HG03175 (cell line): Measurements from ENCODE around the gene PEX19.

Source experiments
- ATAC-seq: cut with Tn5 transposase; IDR thresholded peaks from one replicate; pipeline ENCODE4 v1.9.1; 2021; ENCODE audit warnings: mild to moderate bottlenecking, moderate library complexity; ENCODE audit not compliant: unreplicated experiment

The PEX19 gene

DNA sequence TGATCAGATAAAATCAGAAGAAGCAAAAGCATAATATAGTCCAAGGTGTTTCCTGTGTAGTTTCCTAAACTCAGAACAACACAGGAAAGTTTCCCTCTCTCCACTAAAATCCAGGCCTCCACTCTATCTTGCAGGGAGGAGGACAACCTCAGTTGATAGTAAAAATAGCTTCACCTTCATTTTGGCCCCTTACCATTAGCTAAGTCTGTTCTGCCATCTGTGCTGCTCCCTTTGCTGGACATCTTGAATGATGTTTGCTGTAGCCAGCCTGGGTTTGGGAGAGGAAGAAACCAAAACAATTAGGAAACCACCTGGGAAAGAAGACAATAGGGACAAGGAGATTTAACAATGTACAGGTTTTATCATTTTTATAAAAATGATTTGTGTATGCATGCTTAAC, 41.2 kb downstream of the PEX19 start:
- no peak for ATAC-seq

DNA sequence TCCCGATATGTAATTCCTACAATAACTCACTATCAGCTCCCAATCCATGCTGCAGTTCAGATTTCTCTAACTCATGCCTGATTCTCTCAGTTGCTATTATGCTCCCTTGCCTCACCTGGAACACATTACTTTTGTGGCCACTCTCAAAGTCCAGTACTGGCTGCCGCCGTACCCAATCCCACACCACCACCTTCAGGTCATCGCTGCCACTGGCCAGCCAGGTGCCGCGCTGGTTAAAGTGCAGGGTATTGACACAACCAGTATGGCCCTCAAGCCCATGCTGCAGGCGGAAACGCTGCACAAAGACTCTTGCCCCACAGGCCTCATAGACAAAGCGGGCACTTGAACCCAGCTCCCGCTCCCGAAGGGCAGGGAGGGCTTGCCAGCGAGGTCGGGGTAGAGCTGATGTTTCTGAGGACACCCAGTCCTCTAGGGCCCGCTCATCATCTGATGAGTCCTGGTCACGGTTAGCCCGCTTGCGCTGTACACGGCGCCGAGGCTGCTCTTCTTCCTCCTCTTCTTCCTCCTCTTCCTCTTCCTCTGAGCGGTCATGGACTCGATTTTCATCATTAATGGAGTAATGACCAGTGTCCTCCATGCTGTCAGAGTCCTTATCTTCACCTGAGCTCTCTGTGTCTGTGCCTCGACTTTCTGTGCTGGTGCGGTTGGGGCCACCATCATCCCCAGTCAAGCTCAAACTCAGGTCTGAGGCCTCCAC, 45.2 kb downstream of the PEX19 start:
- no peak for ATAC-seq

DNA sequence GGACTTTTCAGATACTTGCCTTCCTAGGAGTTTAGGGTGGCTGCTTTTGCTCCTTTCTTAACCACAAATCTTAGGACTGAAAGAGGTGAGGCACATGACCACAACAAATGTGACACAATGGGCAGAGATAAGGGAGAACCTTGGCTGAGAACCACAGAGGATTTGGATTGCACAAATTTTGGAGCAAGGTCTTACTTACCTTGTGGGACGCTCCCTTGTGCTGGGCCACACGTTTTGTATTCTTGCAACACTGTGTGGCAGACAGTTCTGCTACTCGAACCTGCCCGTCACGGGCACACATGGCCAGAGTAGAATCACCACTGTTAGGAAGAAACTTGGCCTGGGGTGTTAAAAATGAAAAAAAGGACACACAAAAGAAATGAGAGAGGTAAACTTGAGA, 46.5 kb downstream of the PEX19 start:
- ATAC-seq, result no peak

- no peak for ATAC-seq
Measured at GRCh38 chr1:160237558-160237957, 47.4 kb downstream of the PEX19 start.

DNA sequence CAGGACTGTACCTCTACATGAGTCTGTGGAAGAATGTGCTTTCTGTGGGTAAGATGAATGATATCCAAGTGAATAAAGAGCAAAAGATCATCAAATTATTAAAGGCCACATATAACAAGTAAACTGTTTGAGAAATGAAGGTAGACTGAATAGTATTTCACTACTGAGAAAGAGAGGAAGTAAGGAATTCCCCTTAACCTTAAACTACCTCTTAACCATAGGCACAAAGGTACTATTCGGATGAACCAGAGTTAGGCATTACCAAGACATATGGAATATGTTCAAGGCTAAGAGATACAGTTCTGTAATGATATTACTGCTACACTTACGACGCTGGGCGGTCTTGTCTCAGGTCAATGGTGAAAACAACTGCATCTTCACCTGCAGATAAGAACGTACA, 48.1 kb downstream of the PEX19 start:
- ATAC-seq, result no peak

GRCh38 chr1:160232911-160233310, 52.0 kb downstream of the PEX19 start:
- ATAC-seq, result no peak

GRCh38 chr1:160228431-160228830, 56.5 kb downstream of the PEX19 start:
- no peak for ATAC-seq

DNA sequence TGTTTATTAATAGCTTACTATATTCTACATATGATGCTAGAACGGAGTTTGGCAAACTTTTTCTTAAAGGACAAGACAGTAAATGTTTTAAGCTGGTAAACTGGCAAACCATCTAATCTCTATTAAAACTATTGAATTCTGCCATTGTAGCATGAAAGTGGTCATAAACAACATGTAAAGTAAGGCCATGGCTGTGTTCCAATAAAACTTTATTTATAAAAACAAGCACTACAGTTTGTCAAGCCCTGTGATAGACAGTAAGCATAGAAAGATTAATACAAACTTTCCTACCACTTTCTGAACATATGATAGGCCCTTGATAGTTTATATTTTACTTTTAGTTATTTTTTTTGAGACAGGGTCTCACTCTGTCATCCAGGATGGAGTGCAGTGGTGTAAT, 57.4 kb downstream of the PEX19 start:
- ATAC-seq, result no peak

DNA sequence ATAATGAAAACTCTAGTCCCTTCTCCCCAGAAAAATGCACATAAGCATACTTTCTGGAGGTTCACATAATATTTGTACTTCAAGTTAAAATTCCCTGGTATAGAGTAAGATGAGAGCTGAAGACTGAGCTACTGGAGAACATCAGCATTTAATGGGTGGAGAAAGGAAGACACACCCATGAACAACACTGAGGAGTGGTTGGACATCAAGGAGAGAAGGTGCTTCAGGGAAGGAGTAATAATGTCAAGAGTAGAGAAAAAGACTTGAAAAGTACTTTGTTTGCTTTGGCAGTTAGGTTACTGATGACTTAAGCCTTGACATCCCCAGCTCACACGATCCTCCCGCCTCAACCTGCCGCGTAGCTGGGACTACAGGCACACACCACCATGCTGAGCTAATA, 57.9 kb downstream of the PEX19 start:
- no peak for ATAC-seq
